Trophoblast cell (in vitro differentiated cells and primary cell): Measurements from ENCODE around the gene LEAP2. TPM values are rescaled to one million over a fixed set of nuclear protein-coding genes. Genes with fewer than 3 reads are reported as not detected.

Source experiments
- DNase-seq, 2 donors: peaks; one replicate each; pipeline ENCODE4 v3.0.0-alpha.2; 2016
- H2AFZ ChIP-seq: 2 replicates; pipeline ENCODE4 v1.6.1; 2013; ENCODE audit warnings: low read length, moderate library complexity, mild to moderate bottlenecking; ENCODE audit not compliant: insufficient read depth, poor library complexity
- H2AK5ac ChIP-seq: 2 replicates; pipeline ENCODE4 v1.6.1; 2013; ENCODE audit warnings: mild to moderate bottlenecking, low read length
- H2BK120ac ChIP-seq: 2 replicates; pipeline ENCODE4 v1.6.1; 2013; ENCODE audit warnings: low read length, mild to moderate bottlenecking, moderate library complexity; ENCODE audit not compliant: insufficient read depth, poor library complexity
- H2BK12ac ChIP-seq: 2 replicates; pipeline ENCODE4 v1.6.1; 2013; ENCODE audit warnings: mild to moderate bottlenecking, low read length, moderate library complexity
- H2BK5ac ChIP-seq: 2 replicates; pipeline ENCODE4 v1.6.1; 2013; ENCODE audit warnings: low read length, low read depth, moderate library complexity, mild to moderate bottlenecking; ENCODE audit not compliant: poor library complexity
- H3K14ac ChIP-seq: 2 replicates; pipeline ENCODE4 v1.6.1; 2013; ENCODE audit warnings: mild to moderate bottlenecking, low read length
- H3K18ac ChIP-seq: 2 replicates; pipeline ENCODE4 v1.6.1; 2013; ENCODE audit warnings: mild to moderate bottlenecking, low read length
- H3K23ac ChIP-seq: 2 replicates; pipeline ENCODE4 v1.6.1; 2013; ENCODE audit warnings: low read length
- H3K27ac ChIP-seq: 2 replicates; pipeline ENCODE4 v1.5.1; 2013; ENCODE audit warnings: low read depth, mild to moderate bottlenecking, inconsistent platforms, low read length, moderate library complexity
- H3K27me3 ChIP-seq: 2 replicates; pipeline ENCODE4 v1.6.1; 2013; ENCODE audit warnings: inconsistent platforms, mild to moderate bottlenecking, low read length, moderate library complexity; ENCODE audit not compliant: insufficient read depth
- H3K36me3 ChIP-seq, 2 experiments: 1 replicate in 1 of 2; 2 replicates in 1 of 2; pipeline ENCODE4 v1.6.1; 2013; ENCODE audit warnings: low read length in 2 of 2, mild to moderate bottlenecking in 2 of 2, moderate library complexity in 1 of 2; ENCODE audit not compliant: insufficient read depth in 2 of 2, control insufficient read depth in 1 of 2
- H3K4ac ChIP-seq: 2 replicates; pipeline ENCODE4 v1.6.1; 2013; ENCODE audit warnings: low read depth, mild to moderate bottlenecking, low read length, moderate library complexity
- H3K4me1 ChIP-seq, 2 experiments: 1 replicate in 1 of 2; 2 replicates in 1 of 2; pipeline ENCODE4 v1.6.1; 2013; ENCODE audit warnings: low read length in 2 of 2, mild to moderate bottlenecking in 2 of 2, moderate library complexity in 1 of 2; ENCODE audit not compliant: insufficient read depth in 2 of 2, control insufficient read depth in 1 of 2
- H3K4me2 ChIP-seq: 2 replicates; pipeline ENCODE4 v1.6.1; 2013; ENCODE audit warnings: inconsistent platforms, mild to moderate bottlenecking, low read length, moderate library complexity
- H3K4me3 ChIP-seq: 2 replicates; pipeline ENCODE4 v1.5.1; 2013; ENCODE audit warnings: mild to moderate bottlenecking, low read depth, low read length, inconsistent platforms
- H3K79me1 ChIP-seq: one replicate; pipeline ENCODE4 v1.6.1; 2013; ENCODE audit warnings: low read length
- H3K79me2 ChIP-seq: 2 replicates; pipeline ENCODE4 v1.6.1; 2013; ENCODE audit warnings: low read length, mild to moderate bottlenecking; ENCODE audit not compliant: control insufficient read depth, insufficient read depth, poor library complexity
- H3K9ac ChIP-seq: 2 replicates; pipeline ENCODE4 v1.6.1; 2013; ENCODE audit warnings: mild to moderate bottlenecking, low read length
- H3K9me3 ChIP-seq: 2 replicates; pipeline ENCODE4 v1.6.1; 2013; ENCODE audit warnings: low read depth, mild to moderate bottlenecking, control low read depth, inconsistent platforms, low read length; ENCODE audit not compliant: insufficient read depth
- H4K12ac ChIP-seq: 2 replicates; pipeline ENCODE4 v1.6.1; 2013; ENCODE audit warnings: low read depth, mild to moderate bottlenecking, low read length, moderate library complexity
- H4K8ac ChIP-seq: 2 replicates; pipeline ENCODE4 v1.6.1; 2013; ENCODE audit warnings: low read depth, mild to moderate bottlenecking, low read length, moderate library complexity
- H4K91ac ChIP-seq: one replicate; pipeline ENCODE4 v1.6.1; 2013; ENCODE audit warnings: low read depth, mild to moderate bottlenecking, low read length, moderate library complexity
- WGBS: extraction: QIAGEN DNeasy Blood & Tissue Kit; methylation state at CpG from one replicate; pipeline ENCODE4 v1.1.7; 2013; ENCODE audit warnings: missing lambda C conversion rate; ENCODE audit not compliant: insufficient read length, insufficient coverage; ENCODE audit errors: extremely low coverage; 5-methylcytosine and 5-hydroxymethylcytosine counted together
- polyA plus RNA-seq: library from polyadenylated mRNA; stranded (reverse); fragments of 200-250 nt; gene quantifications from 2 replicates; pipeline ENCODE4 v1.2.3, GENCODE V29; 2013

Gene LEAP2, protein sequence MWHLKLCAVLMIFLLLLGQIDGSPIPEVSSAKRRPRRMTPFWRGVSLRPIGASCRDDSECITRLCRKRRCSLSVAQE
- polyA plus RNA-seq: 0.68 and 0.71 TPM in 2 replicates

DNA sequence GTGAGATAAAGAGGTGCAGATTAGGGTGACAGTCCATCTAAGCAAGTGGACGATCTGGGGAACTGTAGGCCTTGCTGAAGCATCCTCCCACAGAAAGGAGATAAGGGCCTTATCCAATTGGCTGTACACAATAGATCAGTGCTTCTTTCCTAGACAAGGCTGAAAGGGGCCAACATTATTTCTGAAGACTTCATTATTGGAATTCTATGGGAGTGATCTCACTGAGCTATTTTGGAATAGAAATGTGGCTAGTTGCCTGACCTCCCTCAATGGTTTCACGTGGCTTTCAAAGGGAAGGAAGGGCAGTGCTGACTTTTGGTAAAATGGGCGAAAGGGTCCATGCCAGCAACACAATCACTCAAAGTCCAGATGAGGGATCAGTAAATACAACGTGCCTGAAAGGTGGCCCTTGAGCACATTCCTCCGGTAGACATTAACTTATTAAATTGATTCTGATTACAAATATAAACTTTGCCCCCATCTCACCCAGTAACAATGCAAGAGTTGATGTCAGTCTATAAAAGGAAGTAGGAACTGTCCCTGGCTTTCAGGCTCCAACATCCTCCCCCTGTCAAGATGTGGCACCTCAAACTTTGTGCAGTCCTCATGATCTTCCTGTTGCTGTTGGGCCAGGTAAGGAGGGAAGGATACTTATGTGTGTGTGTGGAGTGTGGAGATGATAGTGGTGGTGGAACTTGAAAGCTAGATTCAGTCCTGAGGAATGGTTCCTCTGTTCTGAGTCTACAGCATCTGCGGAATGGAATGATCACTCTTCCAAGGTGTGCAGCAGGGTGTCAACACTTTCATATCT is at the start of gene LEAP2:
Gene LEAP2, plus strand, starts transcription at position 550 of the 811 bp plus-strand sequence. Its CDS starts 27 bp downstream, at position 577.
- Histone ChIP-seq H3K27me3 (no peaks in the 10 kb centered on the region), H3K9me3 (no peaks in the 10 kb centered on the region), H3K4ac (no peak within 1 kb of the TSS), H4K12ac (no peak within 1 kb of the TSS), H2AFZ (no peak within 1 kb of the TSS), H4K8ac (no peak within 1 kb of the TSS), H4K91ac (no peak within 1 kb of the TSS), H3K14ac (no peak within 1 kb of the TSS), H3K79me1 (no peaks in the 10 kb centered on the region), H3K36me3 (peaks cover 12 to 36% of the 10 kb centered on the region in 2 experiments), H2BK5ac (no peak within 1 kb of the TSS), H3K18ac (no peak within 1 kb of the TSS), H2AK5ac (no peak within 1 kb of the TSS), H3K4me3 (no peak within 1 kb of the TSS), H3K4me1 (no peaks in the 10 kb centered on the region), H2BK120ac (no peak within 1 kb of the TSS), H3K4me2 (no peak within 1 kb of the TSS), H3K23ac (no peak within 1 kb of the TSS), H3K79me2 (no peaks in the 10 kb centered on the region), H3K27ac (no peak within 1 kb of the TSS), H3K9ac (no peak within 1 kb of the TSS), H2BK12ac (no peak within 1 kb of the TSS)
- WGBS: no CpG with 5 or more reads among the region's 6 CpGs
- DNase-seq: no peak

DNA sequence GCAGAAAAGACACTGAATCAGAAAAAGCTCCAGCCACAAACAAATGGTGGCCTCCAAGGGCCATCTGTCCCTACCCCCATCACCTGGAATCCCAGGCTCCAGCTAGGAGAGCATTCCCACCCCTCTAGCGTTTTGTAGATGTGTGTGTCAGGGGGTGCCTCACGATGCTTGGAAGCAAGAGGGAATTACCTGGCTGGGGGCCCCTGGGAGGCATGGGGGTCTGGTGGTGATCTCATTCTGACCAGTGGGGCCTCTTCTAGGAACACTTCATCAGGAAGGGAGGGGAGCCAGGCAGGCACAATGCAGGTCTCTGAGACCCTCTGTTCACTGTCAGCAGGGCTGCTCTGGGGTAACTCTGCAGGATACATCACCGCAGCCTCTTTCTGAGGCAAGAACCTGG is 49.0 kb upstream of the LEAP2 start:
- Histone ChIP-seq H3K23ac (no peak overlapping the region), H3K9ac (no peak overlapping the region), H3K27me3 (no peaks in the 10 kb centered on the region), H2AFZ (no peak overlapping the region), H3K27ac (no peak overlapping the region), H3K4me2 (no peak overlapping the region), H3K4ac (no peak overlapping the region), H2BK5ac (no peak overlapping the region), H4K8ac (no peak overlapping the region), H3K14ac (no peak overlapping the region), H3K79me2 (no peaks in the 10 kb centered on the region), H4K91ac (no peak overlapping the region), H3K9me3 (no peaks in the 10 kb centered on the region), H2BK120ac (no peak overlapping the region), H4K12ac (no peak overlapping the region), H2AK5ac (no peak overlapping the region), H3K18ac (no peak overlapping the region), H3K79me1 (peaks cover 14% of the 10 kb centered on the region), H2BK12ac (no peak overlapping the region), H3K4me3 (no peak overlapping the region), H3K36me3 (peaks cover 0 to 3% of the 10 kb centered on the region in 2 experiments), H3K4me1 (peaks cover 21 to 30% of the 10 kb centered on the region in 2 experiments)
- no CpG with 5 or more reads among the region's 3 CpGs for WGBS
- DNase-seq: no peak

DNA sequence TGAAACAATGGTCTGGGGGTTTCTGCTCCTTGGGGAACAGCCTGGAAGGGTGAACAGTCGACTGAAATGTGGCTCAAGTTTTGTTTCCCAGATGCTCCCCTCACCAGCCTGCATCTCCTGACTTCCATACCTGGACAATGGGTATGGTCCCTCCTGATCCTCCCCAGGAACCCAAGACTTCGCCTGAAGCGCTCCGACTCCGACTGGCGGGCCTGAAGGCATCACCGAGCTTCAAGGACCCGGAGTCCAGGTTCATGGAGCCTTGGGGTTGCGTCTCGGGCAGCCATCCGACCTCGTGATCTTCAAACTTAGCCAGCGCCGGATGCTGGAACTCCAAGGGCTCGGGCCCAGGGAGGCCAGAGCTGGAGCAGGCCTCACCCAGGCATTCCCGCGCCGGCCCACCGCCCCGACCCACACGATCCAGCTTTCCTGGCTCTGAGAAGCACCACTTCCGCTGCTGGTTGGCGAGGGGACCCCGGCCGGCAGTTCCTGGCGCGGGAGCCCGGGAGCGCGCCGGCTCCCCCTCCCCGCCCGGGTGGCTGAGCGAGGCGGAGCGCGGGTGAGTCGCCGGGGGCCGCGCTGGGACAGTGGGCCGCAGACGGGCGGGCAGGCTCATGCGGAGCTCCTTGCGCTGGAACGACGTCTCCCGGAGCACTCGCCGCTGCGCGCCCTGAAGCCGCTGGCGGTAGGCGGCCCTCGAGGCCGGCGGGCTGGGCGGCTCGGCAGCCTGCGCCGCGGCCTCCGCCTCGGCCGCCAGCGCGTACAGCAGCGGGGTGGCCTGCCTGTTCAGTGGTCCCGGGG is 48.2 kb upstream of the LEAP2 start:
- no peak for DNase-seq
- WGBS: no CpG with 5 or more reads among the region's 71 CpGs
- Histone ChIP-seq H2BK120ac (peak overlapping the region; percentile 8), H3K79me2 (peaks cover 3% of the 10 kb centered on the region), H3K27ac (no peak overlapping the region), H3K79me1 (peaks cover 17% of the 10 kb centered on the region), H3K18ac (peak overlapping the region; percentile 49), H2AFZ (peak overlapping the region; percentile 24), H4K12ac (peak overlapping the region; percentile 13), H4K91ac (peak overlapping the region; percentile 53), H3K4me3 (peak overlapping the region; percentile 29), H3K23ac (no peak overlapping the region), H2AK5ac (no peak overlapping the region), H2BK12ac (peak overlapping the region; percentile 45), H3K27me3 (no peaks in the 10 kb centered on the region), H2BK5ac (no peak overlapping the region), H3K4ac (no peak overlapping the region), H3K9ac (no peak overlapping the region), H3K4me2 (peak overlapping the region; percentile 62), H3K36me3 (peaks cover 0 to 3% of the 10 kb centered on the region in 2 experiments), H3K14ac (peak overlapping the region; percentile 57), H3K4me1 (peaks cover 25 to 33% of the 10 kb centered on the region in 2 experiments), H3K9me3 (no peaks in the 10 kb centered on the region), H4K8ac (peak overlapping the region; percentile 64)

DNA sequence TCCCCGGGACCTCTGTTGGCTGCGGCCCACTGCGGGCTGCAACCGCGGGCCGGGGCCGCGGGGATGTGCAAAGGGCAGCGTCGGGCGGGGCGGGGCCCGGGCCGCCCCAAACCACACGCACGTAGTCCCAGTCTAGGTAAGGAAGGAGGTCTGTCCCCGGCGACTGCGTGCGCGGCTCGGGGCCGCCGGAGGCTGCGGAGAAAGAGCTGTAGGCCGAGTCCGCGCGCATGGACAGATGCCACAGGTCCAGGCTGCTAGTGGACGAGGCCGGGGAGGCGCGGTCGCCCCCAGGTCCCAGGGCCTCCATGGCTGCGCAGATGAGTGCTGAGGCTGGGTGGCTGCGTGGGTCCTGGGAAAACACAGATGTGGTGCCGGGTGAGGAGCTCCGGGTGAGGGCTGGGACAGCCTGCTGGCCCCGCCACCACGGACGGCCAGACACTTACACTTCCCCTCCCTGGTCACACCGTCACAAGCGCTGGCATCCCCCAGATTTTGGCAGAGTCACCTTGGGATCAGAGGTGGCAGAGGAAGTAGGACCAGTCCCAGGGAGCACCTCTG is 47.6 kb upstream of the LEAP2 start:
- Histone ChIP-seq H3K27ac (no peak overlapping the region), H2BK5ac (no peak overlapping the region), H2AK5ac (peak overlapping the region; percentile 4), H3K4ac (no peak overlapping the region), H3K79me1 (peaks cover 23% of the 10 kb centered on the region), H3K27me3 (no peaks in the 10 kb centered on the region), H3K36me3 (peaks cover 0 to 3% of the 10 kb centered on the region in 2 experiments), H2BK120ac (peak overlapping the region; percentile 21), H4K8ac (peak overlapping the region; percentile 64), H4K12ac (no peak overlapping the region), H3K4me1 (peaks cover 28 to 36% of the 10 kb centered on the region in 2 experiments), H3K14ac (peak overlapping the region; percentile 57), H3K9ac (no peak overlapping the region), H2BK12ac (no peak overlapping the region), H3K79me2 (peaks cover 6% of the 10 kb centered on the region), H4K91ac (peak overlapping the region; percentile 53), H3K18ac (peak overlapping the region; percentile 51), H2AFZ (peak overlapping the region; percentile 24), H3K9me3 (no peaks in the 10 kb centered on the region), H3K4me3 (peak overlapping the region; percentile 29), H3K4me2 (peak overlapping the region; percentile 62), H3K23ac (no peak overlapping the region)
- WGBS: no CpG with 5 or more reads among the region's 43 CpGs
- DNase-seq: no peak
